HG03135 (cell line): Measurements from ENCODE around the gene CCDC15.
"Not testable (repeated sequence)": the region's sequence is repeated elsewhere in the genome, so short reads cannot be mapped to it uniquely, and the experiment has no call there.

ENCODE experiments used
- ATAC-seq: cut with Tn5 transposase; IDR thresholded peaks from one replicate; pipeline ENCODE4 v1.9.1; 2021; ENCODE audit warnings: mild to moderate bottlenecking, moderate library complexity; ENCODE audit not compliant: unreplicated experiment

The CCDC15 gene

DNA sequence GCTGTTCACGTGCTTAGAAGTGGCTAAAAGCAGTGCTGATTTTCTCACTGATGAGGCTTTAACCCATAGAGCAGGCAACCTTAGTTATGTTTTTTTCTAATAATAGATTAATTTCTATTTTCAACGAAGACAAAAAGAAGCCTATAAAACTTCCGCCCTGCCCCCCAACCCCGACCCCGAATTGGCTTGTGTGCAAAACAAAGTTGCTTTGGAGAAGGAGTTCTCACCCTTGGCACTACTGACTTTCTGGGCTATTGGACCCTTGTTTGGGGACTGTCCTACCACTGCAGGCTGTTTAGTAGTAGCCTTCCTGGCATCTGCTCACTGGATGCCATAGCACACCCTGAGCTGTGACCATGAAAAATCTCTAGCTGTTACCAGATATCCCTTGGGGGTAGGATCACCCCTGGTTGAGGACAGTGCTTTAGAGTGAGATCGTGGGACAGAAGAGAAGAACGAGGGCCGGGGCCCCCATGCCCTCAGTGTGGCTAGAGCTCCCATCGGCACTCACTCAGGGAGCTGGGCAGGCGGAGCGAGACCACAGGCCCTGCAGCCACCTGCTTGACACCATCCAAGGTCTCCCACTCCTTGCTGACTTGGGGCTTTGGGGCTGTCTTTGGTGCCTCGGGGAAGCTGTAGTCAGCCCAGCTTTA is 126.0 kb downstream of the CCDC15 start:
- ATAC-seq: no peak

DNA sequence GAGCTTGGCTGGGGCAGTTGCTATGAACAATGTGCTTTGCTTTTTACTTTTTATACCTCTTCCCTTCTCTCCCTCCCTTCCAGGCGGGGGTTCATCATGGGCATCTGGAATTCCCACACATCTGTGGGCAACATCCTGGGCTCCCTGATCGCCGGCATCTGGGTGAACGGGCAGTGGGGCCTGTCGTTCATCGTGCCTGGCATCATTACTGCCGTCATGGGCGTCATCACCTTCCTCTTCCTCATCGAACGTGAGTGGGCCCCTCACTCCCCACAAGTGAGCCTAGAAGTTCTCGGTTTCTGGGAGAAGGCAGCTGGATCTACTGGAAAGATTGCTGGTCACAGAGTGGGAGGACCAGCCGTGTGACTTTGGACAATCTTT is 126.5 kb downstream of the CCDC15 start:
- ATAC-seq: no peak

DNA sequence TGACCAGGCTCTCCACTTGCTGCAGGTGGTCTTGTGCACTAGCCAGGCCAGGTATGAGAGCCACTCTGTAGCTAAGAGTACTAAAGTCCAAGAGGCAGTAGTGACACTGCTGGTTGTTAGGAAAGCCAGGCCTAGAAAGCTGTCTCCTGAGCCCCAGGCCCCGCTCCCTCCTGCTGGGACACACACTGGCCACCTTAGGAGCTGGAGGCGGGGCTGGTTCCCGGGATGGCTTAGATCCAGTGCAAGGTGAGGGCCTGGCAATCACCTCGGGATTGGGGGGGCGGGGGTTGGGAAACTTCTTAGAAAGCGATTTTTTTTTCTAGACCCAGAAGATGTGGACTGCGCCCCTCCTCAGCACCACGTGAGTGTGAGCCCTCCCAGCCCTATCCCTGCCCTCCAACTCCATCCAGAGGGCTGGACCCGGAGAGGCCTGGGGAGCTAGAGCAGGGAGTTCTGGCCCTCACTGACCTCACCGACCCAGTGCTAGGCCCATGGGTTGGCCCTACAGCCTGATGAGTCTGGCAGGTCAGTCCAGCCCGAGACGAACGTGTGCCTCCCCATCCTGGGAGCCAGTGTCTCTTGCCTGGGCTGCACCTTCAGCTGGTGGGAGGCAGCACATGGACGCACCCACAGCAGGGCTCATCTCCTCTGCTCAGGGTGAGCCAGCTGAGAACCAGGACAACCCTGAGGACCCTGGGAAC is 127.2 kb downstream of the CCDC15 start:
- no peak for ATAC-seq

DNA sequence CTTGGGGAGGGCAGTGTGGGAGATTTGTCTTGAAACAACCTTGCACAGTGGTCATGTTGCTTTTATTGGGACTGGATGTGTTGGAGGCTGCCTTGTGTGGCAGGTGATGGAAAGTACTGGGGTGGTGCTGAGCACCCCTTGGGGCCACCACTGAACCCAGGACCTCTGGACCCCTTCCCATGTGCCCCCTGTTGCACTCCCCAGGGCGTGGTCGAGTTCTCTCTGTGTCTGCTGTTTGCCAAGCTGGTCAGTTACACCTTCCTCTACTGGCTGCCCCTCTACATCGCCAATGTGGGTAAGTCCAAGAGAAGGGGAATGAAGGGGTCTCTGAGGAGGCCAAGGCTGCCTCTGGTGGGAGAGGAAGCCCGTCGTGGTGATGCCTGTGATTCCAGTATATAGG is 128.0 kb downstream of the CCDC15 start:
- ATAC-seq: no peak

DNA sequence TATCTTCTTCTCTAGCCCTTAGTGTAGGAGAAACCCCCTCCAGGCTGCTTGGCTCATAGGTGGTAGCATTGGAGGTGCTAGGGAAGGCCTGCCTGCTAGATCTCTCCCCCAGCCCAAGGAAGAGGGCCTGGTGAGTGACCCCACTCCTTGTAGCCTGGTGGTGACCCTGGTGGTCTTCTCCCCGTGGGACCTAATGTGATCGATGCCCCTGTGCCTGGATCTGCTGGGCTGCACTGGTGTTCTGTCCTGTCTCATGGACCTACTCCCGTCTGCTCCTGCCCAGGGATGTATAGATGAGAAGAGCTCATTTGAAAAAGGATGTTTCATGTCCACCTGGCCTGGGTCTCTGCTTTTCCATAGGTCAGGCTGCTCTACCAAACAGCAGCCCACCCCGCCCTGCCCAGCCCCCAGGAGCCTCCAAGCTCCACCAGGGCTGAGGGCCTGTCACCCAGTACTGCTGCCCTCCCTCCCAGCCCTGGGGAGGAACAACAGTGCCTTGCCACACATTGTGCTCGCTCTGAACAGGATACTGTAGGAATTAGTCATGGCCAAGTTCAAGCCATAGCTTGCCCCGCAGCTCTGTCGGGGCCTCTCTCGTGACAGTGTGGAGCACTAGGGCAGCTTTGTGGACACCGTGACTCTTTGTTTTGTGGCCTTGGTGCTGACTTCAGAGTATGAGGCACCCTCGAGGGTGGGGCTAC is 128.8 kb downstream of the CCDC15 start:
- no peak for ATAC-seq

DNA sequence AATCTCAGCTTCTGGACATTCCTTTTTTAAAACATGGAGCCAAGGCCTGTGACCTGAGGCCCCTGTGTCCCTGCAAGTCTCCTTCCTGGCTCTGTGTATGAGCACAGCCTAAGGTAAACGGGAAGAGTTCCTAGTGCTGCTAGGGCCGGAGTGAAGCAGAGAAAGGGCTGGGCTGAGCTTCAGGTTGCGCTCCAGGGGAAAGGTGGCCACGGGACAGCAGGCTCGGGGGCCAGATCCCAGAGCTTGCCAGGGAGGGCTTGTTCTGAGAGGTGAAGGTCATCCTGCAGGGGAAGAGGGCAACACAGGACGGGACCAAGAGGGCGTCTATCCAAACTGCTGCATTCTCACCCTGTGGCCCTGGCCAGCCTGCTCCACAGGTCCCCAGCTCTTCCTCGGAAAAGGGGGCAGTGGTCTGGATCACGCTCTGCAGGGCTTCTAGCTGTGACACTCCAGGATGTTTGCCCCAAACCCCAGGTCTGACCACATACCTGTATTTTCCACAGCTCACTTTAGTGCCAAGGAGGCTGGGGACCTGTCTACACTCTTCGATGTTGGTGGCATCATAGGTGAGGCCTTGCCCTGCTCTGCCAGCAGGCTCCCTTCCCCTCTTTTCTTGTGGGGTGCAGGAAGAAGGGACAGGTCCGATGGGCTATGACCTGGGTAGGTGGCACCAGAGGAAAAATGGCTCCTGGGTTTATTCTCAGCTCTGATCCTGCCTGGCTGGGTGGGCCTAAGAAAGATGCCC is 129.5 kb downstream of the CCDC15 start:
- no peak for ATAC-seq

DNA sequence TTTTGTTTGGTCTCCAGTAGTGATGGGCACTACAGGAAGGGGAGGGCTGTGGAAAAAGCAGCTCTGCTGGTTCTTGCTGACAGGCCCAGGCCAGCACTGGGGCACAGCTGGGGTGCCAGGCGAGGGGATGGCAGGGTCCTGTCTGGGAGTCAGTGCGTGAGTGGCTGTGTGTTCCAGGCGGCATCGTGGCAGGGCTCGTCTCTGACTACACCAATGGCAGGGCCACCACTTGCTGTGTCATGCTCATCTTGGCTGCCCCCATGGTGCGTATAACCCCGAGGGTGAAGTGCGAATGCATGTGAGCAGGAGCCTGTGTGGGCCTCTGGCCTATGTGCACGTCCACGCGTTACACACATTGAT is 130.0 kb downstream of the CCDC15 start:
- ATAC-seq: no peak

DNA sequence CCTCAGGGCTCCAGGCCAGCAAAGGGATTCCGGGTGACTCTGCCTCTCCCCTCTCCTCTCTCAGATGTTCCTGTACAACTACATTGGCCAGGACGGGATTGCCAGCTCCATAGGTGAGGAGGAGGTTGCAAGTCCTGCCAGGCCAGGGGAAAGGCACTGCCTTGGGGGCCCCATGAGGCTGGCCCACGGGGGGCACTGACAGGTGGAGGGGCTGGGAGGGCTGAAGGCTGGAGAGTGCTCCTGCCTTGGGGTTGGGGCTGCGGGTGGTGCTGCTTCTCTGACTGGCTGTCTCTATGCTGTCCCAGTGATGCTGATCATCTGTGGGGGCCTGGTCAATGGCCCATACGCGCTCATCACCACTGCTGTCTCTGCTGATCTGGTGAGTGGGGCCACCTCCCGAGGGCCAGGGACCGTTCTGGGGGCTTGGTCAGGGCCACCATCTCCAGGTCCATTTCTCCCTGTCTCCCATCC is 130.8 kb downstream of the CCDC15 start:
- no peak for ATAC-seq

DNA sequence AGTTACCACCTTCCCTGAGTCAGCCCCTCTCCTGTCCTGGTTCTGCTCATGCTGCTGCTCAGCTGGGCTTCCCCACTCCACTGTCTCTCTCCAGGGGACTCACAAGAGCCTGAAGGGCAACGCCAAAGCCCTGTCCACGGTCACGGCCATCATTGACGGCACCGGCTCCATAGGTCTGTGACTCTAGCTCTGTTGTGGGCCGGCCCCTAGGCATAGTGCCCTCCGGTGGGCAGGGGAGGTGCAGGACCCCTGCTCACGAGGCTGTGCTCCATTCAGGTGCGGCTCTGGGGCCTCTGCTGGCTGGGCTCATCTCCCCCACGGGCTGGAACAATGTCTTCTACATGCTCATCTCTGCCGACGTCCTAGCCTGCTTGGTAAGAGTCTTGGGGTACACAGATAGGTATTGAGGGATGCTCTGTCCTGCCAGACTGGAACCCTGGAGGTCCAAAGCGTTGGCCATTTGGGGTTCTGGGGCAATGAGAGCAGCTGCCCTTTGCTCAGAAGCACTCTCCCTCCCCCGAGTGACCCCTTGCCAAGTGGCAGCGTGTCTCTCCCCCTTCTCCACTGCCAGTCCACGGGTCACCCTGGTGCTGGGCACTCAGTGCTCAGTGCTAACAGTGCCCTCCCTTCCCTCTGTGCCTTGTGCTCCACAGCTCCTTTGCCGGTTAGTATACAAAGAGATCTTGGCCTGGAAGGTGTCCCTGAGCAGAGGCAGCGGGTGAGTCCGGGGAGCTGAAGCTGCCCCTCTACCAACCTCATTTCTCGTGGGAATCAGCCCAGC is 131.5 kb downstream of the CCDC15 start:
- ATAC-seq: no peak

DNA sequence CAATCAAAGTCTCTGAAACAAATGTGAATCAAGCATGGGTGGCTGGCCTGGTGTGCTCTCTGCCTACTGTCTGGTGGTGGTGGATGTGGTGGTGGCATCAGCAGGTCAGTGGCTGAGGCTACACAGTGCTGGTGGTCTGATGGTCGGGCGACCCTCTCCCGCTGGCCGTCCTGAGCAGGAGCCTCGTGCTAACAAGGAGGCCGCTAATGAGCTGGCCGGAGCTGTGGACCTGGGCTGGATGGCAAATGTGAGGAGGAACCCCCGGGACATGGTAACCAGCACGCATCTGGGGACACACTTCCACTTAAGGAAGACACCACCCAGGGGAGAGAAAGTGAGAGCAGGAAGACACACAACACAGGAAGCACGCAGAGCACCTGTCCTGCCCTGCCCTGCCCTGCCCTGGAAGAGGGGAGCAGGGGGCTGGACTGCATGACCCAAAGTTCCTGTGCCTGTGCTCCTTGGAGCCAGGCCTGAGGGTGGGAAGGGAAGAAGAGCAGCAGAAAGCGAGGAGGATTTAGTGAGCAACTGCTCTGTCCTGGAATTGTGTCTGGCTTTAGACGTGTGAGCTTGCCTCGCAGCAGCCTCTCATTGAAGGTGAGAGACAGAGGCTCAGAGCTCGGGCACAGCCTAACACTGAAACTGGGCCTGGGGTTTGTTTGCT is 132.8 kb downstream of the CCDC15 start:
- ATAC-seq: no peak

DNA sequence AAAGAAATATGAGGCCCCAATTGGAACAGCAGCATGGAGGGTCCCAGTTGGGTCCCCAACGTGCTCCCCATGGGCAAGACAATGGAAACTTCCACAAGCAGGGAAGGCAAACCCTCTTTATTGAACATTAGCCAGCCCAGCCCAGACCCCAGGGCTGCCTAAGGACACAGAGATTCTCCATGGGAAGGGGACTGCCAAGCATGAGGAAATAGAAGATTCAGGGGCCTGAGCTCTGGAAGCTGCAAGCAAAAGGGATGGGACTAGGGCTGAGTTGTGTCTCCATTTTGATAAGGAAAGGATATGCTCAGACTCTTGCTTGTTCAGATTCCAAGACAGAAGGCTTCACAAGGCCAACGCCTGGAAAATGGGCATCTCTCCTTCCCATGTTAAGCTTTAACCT is 134.1 kb downstream of the CCDC15 start:
- ATAC-seq: no peak

DNA sequence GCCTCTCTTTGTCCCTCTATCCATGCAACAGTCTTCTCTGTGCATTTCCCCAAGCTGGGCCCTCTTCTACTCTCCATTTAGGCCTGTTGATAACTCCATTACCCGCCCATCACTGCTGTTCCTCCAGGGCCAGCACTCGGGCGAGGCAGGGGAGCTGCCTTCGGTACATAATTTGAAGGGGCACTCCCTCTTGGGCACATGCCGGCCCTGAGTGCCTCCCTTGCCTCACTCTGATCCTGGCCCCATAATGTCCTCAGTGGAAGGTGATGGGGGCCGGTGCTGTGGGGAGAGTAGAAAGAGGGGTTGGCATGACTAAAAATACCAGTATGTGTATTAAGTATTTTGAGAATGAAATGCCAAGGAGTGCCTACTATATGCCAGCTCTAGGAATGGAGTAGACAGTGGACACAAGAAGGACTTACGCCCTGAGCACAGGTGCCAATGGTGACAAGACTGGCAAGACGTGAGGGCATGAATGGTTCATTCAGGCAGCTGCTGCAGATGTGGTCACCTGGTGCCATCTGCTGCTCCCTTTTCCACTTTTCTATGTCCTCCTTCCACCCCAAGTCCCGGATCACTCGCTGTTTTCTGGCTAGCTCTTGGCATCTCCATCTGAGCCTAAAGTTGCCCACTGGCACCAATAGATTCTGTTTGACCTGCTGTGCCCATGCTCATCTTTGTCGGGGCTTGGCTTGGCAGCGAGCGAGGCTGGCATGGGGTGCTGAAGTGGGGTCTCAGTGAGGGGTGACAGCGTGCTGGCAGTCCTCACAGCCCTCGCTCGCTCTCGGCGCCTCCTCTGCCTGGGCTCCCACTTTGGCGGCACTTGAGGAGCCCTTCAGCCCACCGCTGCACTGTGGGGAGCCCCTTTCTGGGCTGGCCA is 134.8 kb downstream of the CCDC15 start:
- ATAC-seq: no peak

DNA sequence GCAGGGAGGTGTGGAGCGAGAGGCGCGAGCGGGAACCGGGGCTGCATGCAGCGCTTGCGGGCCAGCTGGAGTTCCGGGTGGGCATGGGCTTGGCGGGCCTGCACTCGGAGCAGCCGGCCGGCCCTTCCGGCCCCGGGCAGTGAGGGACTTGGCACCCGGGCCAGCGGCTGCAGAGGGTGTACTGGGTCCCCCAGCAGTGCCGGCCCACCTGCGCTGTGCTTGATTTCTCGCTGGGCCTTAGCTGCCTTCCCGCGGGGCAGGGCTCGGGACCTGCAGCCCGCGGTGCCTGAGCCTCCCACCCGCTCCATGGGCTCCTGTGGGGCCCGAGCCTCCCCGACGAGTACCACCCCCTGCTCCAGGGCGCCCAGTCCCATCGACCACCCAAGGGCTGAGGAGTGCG is 135.5 kb downstream of the CCDC15 start:
- ATAC-seq: not testable (repeated sequence)

DNA sequence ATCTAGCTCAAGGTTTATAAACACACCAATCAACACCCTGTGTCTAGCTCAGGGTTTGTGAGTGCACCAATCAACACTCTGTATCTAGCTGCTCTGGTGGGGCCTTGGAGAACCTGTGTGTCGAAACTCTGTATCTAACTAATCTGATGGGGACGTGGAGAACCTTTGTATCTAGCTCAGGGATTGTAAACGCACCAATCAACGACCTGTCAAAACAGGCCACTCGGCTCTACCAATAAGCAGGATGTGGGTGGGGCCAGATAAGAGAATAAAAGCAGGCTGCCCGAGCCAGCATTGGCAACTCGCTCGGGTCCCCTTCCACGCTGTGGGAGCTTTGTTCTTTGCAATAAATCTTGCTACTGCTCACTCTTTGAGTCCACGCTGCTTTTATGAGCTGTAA is 136.1 kb downstream of the CCDC15 start:
- ATAC-seq: not testable (repeated sequence)

DNA sequence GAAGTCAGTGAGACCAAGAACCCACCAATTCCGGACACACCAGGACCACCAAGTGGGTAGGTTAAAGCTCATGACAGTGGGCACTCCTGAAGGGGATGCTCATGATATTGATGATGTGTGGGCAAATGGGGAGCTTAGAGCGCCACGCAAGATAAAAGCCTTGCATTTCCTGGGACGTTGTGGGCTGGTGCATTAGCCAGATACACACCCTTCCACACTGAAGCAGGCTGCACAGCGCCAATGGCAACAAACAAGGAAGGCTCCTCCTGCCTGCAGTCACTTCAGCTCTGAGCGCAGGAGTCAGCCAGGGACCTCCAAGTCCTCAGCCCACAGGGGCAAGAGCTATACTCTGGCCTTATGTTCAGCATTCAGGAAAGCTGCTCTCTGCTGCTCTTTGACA is 136.8 kb downstream of the CCDC15 start:
- ATAC-seq: no peak
